Sigmoid colon (tissue), 7 donors: ENCODE data around the gene URB1. TPM values are rescaled to one million over a fixed set of nuclear protein-coding genes. Genes with fewer than 3 reads are reported as not detected.
"Not testable (repeated sequence)": the region's sequence is repeated elsewhere in the genome, so short reads cannot be mapped to it uniquely, and the experiment has no call there.

ENCODE experiments used
- DNase-seq: peaks from one replicate; pipeline ENCODE4 v3.0.0-alpha.2; 2019
- H3K27ac ChIP-seq, 4 donors: fragments of 200-600 bp; sonication (generic); one replicate each; pipeline ENCODE4 v1.5.1; 2016 to 2019; ENCODE audit warnings: mild to moderate bottlenecking in 1 of 4
- H3K27me3 ChIP-seq, 3 donors: fragments of 200-600 bp; sonication (generic); one replicate each; pipeline ENCODE4 v1.5.1; 2019; ENCODE audit warnings: mild to moderate bottlenecking in 1 of 3
- H3K36me3 ChIP-seq, 4 donors: fragments of 200-600 bp; sonication (generic); one replicate each; pipeline ENCODE4 v1.5.1; 2016 to 2019
- H3K4me1 ChIP-seq, 4 donors: fragments of 200-600 bp; sonication (generic); one replicate each; pipeline ENCODE4 v1.5.1; 2017 to 2019
- H3K4me3 ChIP-seq, 4 donors: fragments of 200-600 bp; sonication (generic); one replicate each; pipeline ENCODE4 v1.5.1; 2017 to 2019; ENCODE audit warnings: mild to moderate bottlenecking in 2 of 4, moderate library complexity in 1 of 4
- H3K9me3 ChIP-seq, 4 donors: fragments of 200-600 bp in 3 of 4; sonication (generic) in 3 of 4; one replicate each; pipeline versions ENCODE4 v1.5.1 to v1.6.1; 2013 to 2019
- CTCF ChIP-seq, 4 experiments: fragments of 450-650 bp in 3 of 4; fragments of 200-600 bp in 1 of 4; IDR thresholded peaks; one replicate each; pipeline ENCODE4 v1.5.1; 2016 to 2019; ENCODE audit warnings: antibody characterized with exemption in 4 of 4, mild to moderate bottlenecking in 3 of 4, moderate library complexity in 2 of 4
- EP300 ChIP-seq, 4 donors: sonication (generic); formaldehyde crosslinking; IDR thresholded peaks; one replicate each; pipeline ENCODE4 v1.6.1; 2017; ENCODE audit warnings: antibody characterized with exemption in 4 of 4
- POLR2A ChIP-seq, 2 donors: fragments of 450-650 bp; IDR thresholded peaks; one replicate each; pipeline ENCODE4 v1.6.1; 2016; ENCODE audit warnings: antibody characterized with exemption in 2 of 2, mild to moderate bottlenecking in 2 of 2, moderate library complexity in 2 of 2
- POLR2AphosphoS5 ChIP-seq, 4 donors: sonication (generic); formaldehyde crosslinking; IDR thresholded peaks; one replicate each; pipeline ENCODE4 v1.6.1; 2017; ENCODE audit warnings: antibody characterized with exemption in 4 of 4
- WGBS, 2 donors: extraction: QIAGEN DNeasy Blood & Tissue Kit; methylation state at CpG; one replicate each; pipeline ENCODE4 v1.1.7; 2013; 5-methylcytosine and 5-hydroxymethylcytosine counted together
- intact Hi-C: fragments of 100-400 bp; cut with DNase I; formaldehyde crosslinking; loops from one replicate; pipeline ENCODE4 v1.15.1; 2023
- polyA plus RNA-seq, 3 donors: library from polyadenylated mRNA; stranded (reverse); fragments of 200-250 nt; gene quantifications; one replicate each; pipeline ENCODE4 v1.2.3, GENCODE V29; 2013
- total RNA-seq, 4 donors: library from RNA; depleted of rRNA; stranded (reverse); fragments of >200 nt; gene quantifications; one replicate each; pipeline ENCODE4 v1.1.0, GENCODE V29; 2016
- donor health status: healthy with polysubstance abuse.
- donor health status: Bipolar disorder and iron deficiency.
- donor health status: healthy.

Gene URB1
- total and polyA plus RNA-seq, 7 donors, result 0.60 to 16.7 (median 7.5) TPM

- 26 to 29% methylated on average over 5 of the region's 5 CpGs for WGBS, 2 donors
- Histone ChIP-seq H3K36me3 (no peaks in the 10 kb centered on the region), H3K27me3 (no peaks in the 10 kb centered on the region), H3K4me3 (no peak overlapping the region), H3K4me1 (peaks cover 0 to 7% (median 2%) of the 10 kb centered on the region in 4 donors), H3K9me3 (no peaks in the 10 kb centered on the region), H3K27ac (no peak overlapping the region)
- peak; percentile 81 for DNase-seq
- TF ChIP-seq CTCF (IDR thresholded peaks at IDR 0.05), result peak; percentile 55 to 60 (median 58)
- no peak for TF ChIP-seq POLR2AphosphoS5 (IDR thresholded peaks at IDR 0.05)
- intact Hi-C loops, result loop anchor here (2.0 kb wide), 2 partner anchors 166 to 198 kb away; no protein-coding TSS in a partner anchor
Observed at GRCh38 chr21:32403201-32403777, 10.5 kb upstream of the URB1 start.

- H3K36me3 ChIP-seq, result no peaks in the 10 kb centered on the region
- H3K9me3 ChIP-seq, result no peaks in the 10 kb centered on the region
- DNase-seq, result no peak
- H3K27ac ChIP-seq, result peak overlapping the region; percentile 84 to 87 (median 86)
- peak overlapping the region; percentile 76 to 96 (median 86) for H3K4me3 ChIP-seq
- WGBS, 2 donors, result 27 to 50% methylated on average over 9 of the region's 9 CpGs
- peaks cover 0 to 33% (median 17%) of the 10 kb centered on the region in 4 donors for H3K4me1 ChIP-seq
- intact Hi-C loops, result loop anchor here (1.0 to 5.0 kb wide), 2 partner anchors 18 to 219 kb away; partner anchors contain the start of gene CFAP298
- TF ChIP-seq CTCF (IDR thresholded peaks at IDR 0.05) (no peak), EP300 (IDR thresholded peaks at IDR 0.05) (no peak), POLR2AphosphoS5 (IDR thresholded peaks at IDR 0.05) (no peak), POLR2A (IDR thresholded peaks at IDR 0.05) (no peak)
- no peaks in the 10 kb centered on the region for H3K27me3 ChIP-seq
Observed at GRCh38 chr21:32393677-32394001, 827 bp upstream of the URB1 start.

- intact Hi-C loops, result loop anchor here (5.0 kb wide), 1 partner anchor 220 kb away; the partner anchor contains the start of gene CFAP298
- Histone ChIP-seq H3K9me3 (no peaks in the 10 kb centered on the region), H3K4me1 (peaks cover 0 to 37% (median 17%) of the 10 kb centered on the region in 4 donors), H3K27ac (peak overlapping the region; percentile 21 to 87 (median 84)), H3K4me3 (peak overlapping the region; percentile 76 to 96 (median 86)), H3K27me3 (no peaks in the 10 kb centered on the region), H3K36me3 (no peaks in the 10 kb centered on the region)
- WGBS, 2 donors, result 0% methylated on average over 32 of the region's 32 CpGs
- no peak for DNase-seq
- no peak for TF ChIP-seq POLR2A (IDR thresholded peaks at IDR 0.05)
- TF ChIP-seq EP300 (IDR thresholded peaks at IDR 0.05), result no peak
- no peak for TF ChIP-seq CTCF (IDR thresholded peaks at IDR 0.05)
- TF ChIP-seq POLR2AphosphoS5 (IDR thresholded peaks at IDR 0.05), result no peak
Observed at GRCh38 chr21:32392299-32392879, 423 bp downstream of the URB1 start.

GRCh38 chr21:32391755-32392154, 1.1 kb downstream of the URB1 start:
- Histone ChIP-seq H3K27ac (no peak overlapping the region), H3K27me3 (no peaks in the 10 kb centered on the region), H3K9me3 (no peaks in the 10 kb centered on the region), H3K4me1 (peaks cover 0 to 37% (median 17%) of the 10 kb centered on the region in 4 donors), H3K36me3 (no peaks in the 10 kb centered on the region), H3K4me3 (peak overlapping the region in 3 of 4 donors; percentile 76 to 96 (median 79))
- TF ChIP-seq CTCF (IDR thresholded peaks at IDR 0.05) (no peak), POLR2A (IDR thresholded peaks at IDR 0.05) (no peak), EP300 (IDR thresholded peaks at IDR 0.05) (no peak), POLR2AphosphoS5 (IDR thresholded peaks at IDR 0.05) (no peak)
- intact Hi-C loops, result loop anchor here (5.0 kb wide), 1 partner anchor 221 kb away; the partner anchor contains the start of gene CFAP298
- WGBS, 2 donors, result 49 to 72% methylated on average over 4 of the region's 4 CpGs
- no peak for DNase-seq

- not testable (repeated sequence) for H3K27ac ChIP-seq, H3K36me3 ChIP-seq, H3K4me3 ChIP-seq, DNase-seq, H3K9me3 ChIP-seq, H3K27me3 ChIP-seq
- peaks cover 0 to 37% (median 19%) of the 10 kb centered on the region in 4 donors for H3K4me1 ChIP-seq
- intact Hi-C loops, result loop anchor here (5.0 kb wide), 1 partner anchor 222 kb away; the partner anchor contains the start of gene CFAP298
- 88 to 95% methylated on average over 9 of the region's 11 CpGs for WGBS, 2 donors
Observed at GRCh38 chr21:32390537-32391224, 2.1 kb downstream of the URB1 start.
